Suppressor macrophage treated with lipopolysaccharide for 4 hours (primary cell): ENCODE data around the gene TEX2.
"Not testable (repeated sequence)": the region's sequence is repeated elsewhere in the genome, so short reads cannot be mapped to it uniquely, and the experiment has no call there.

Experiments used
- DNase-seq: peaks from one replicate; pipeline ENCODE4 v3.0.0-alpha.2; 2020

Gene TEX2

DNA sequence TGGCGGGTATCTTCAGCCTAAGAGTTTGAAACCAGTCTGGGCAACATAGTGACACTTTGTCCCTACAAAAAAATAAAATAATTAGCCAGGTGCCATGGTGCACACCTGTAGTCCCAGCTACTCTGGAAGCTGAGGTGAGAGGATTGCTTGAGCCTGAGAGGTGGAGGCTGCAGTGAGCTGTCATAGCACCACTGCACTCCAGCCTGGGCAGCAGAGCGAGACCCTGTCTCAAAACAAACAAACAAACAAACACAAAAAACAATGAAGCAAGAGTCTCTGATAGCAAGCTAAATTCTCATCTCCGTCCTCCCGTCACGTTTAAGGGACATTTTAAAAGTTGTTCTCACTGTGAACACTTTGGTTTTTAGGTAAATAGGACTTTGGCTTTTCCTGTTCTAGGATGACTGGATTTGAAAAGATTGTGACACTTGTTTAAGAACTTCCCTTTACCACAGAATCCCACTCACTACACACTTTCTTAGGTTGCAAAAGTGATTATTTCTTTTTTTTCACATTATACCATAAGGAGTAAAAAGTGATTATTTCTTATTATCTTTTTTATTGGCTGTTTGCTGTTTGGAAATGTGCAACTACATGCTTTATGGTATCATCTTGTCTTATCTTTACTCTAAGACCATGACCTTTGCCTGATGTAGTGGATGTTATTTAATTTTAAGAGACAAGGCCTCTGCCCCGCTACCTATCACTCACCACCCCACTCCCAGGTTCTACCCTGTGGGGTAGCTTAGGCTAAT, 128.7 kb downstream of the TEX2 start:
- DNase-seq: no peak

DNA sequence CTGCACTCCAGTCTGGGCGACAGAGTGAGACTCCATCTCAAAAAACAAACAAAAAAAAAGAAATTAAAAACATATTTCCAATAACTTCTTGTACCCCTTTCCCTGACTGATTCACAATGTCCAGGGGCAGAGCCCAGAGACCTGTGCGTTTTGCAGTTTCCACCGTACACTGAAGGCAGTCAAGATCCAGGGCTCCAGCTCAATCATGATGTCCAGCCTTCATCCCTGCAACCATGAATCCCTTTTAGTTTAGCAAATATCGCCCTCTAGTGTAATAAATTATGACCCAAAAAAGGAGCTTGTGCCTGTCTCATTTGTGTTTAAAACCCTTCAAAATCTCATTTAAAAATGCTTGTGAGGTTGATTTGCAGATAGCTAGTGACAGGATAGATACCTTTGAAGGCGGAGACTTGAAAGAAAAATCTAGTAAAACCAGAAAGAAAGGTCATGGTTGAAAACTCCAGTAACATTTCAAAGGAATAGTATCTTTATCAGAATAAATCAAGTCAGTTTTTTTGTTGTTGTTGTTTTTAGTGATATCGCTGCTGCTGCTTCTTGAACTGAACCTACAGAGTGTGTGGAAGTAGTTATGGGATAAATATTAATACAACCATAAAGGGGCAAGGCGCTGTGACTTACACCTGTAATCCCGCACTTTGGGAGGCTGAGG, 129.4 kb downstream of the TEX2 start:
- DNase-seq: peak; percentile 83

DNA sequence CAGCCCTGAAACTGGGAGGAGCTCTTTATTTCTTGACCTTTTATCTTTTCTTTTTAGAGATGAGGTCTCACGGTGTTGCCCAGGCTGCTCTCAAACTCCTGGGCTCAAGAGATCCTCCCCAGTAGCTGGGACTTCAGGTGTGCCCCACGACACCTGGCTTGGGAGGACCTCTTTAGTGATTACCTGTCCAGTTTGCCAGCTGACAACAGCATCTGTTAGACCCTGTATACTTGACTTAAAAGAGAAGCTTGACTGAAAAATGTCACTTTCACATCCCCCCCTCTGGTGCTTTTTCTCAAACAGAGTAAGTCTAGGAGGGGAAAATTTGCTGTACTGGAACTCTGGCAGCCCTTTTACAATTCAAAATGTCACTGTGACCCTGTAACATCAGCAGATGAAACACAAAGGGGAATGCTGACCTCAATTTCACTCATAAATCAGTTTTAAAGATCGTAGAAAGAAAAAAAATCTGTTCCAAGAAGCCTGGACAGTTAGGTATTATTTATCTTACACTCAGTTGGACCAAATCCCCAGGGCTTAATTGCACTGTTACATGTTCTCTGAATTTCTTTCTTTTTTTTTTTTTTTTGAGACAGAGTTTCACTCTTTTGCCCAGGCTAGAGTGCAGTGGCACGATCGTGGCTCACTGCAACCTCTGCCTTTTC, 131.3 kb downstream of the TEX2 start:
- DNase-seq: no peak

DNA sequence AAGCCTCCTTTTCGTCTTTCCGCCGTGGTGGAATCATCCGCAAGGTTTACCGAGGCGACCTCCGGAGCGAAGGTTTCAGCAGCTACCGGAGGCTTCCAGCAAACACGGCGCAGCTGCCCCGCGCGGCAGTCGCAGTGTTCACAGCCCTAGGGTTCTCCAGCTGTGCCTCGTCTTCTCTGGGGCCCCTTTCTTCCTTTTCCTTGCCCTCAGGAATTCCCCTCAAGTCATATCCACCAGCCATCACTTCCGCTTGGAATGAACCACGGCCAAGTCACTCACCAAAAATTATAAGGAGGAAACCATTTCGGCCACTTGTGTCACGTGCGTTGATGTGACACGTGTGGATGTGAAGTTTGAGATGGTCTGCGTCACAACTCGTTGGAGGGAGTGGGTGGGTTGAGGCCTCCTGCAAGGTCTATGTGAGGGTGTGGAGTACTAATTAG, 132.5 kb downstream of the TEX2 start:
- DNase-seq: peak; percentile 95

DNA sequence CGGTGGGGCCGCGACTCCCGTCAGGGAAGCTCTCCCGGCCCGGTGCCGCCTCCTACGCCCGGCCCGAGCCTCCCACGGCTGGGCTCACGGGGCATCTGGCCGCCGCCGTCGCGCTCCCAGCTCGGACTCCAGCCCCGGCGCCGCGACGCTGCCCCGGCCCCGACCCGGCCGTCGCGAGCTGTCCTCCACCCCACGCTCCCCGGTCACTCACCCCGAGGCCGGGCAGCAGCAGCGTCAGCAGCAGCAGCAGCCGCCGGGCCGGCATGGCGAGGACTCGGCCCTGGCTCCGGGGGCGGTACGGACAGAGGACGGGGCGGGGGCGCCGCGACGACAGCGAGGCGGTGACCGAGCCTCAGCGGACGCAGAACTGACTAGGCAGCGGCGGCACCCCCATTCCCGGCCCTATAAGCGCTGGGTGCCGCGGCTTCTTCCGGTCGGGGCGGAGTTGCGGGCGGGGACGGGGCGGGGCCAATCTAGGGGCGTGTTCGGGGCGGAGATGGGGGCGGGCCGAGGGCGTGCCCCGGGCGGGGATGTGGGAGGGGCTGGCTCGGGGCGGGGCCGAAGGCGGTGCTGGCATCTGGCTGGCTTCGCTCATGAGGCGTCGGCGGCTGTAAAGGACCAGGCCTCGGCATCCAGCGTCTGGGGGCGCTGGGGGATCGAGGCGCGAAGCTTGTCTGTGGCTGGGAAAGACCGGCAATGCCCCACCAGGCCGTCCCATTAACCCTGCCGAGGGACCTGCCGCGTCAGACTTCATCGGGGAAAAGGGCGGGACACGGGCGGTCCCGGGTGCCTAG, 133.1 kb downstream of the TEX2 start, which contains the start of gene ERN1:
Gene ERN1, minus strand, starts transcription at position 380 of the 794 bp plus-strand sequence. Its CDS starts 115 bp downstream, at position 265.
- peak; percentile 97 for DNase-seq

DNA sequence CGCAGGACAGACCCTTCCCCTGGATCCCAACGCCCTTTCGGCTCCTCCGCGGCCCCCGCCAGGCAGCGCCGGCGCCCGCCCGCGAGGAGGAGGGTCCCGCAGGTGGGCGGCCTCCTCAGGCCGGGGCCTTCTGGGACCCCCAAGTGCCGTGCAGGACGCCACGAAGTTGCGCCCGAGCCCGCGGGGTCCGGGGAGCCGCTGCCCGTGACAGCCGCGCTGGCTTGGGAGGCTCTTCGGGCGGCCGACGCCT, 133.6 kb downstream of the TEX2 start:
- no peak for DNase-seq

DNA sequence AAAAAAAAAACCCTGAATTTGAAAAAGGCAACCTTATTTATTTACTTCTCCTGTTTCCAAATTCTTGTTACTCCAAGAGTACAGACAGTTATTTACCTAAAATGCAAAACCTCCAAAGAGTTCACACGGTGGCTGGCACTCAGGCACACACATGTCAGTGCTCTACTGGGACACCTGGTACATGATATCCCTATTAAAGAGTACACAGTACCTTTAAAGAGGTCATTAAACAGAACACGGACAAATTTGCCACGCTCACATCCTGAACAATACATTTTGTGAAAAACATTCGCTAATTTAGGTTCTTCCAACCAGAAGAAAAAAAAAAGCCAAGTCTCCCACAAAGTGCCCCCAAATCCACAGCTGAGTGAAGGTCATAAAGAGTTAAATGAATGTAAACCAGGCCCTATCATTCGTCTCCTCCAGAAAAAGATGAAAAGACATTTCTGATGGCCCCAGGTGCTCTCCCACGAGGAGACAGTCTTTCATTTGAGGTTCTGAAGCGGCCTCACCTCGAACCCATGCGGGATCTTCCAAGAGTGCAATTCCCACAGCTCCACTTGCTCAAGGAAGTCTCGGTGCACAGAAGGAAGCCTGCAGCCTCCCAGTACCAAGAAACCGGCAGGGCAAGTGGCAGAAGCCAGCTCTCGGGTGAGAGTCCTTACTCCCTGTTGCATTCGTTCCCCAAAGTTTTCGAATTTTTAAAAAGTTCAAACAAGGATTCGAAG, 134.1 kb downstream of the TEX2 start:
- peak; percentile 45 for DNase-seq

DNA sequence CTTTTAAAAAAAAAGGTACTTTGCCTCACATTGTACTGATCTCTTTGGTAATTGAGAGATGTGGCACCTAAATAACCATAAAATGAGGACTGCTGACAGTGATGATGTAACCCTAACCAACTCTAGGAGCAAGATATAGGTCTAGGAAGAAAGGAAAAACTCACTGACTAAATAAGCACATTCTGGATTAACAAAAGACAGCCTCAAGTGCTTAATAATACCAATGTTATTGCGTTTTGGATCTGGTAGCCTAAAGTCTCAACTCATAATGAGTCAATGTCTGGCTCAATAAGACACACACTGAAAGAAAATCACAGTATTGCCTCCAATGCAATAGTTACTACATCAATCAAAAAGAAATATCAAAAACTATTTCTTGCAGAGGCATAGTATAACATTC, 136.1 kb downstream of the TEX2 start:
- DNase-seq: no peak

DNA sequence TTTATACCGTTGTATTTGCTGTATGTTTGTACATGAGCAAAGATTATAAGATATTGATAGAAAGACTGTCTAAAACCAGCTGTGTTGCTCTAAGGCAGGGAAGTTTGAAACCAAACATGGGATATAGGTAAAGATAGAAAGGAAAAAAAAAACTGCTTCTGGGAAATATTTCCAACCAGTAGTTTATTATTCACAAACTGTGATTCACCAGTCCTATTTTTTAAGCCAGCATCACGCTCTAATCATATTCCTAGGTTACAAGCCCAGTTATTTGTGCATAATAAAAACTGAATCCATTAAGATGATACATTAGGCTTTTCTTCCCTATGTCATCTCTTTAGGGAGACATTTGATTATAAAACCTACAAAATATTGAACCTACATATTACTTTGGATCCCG, 137.1 kb downstream of the TEX2 start:
- no peak for DNase-seq

DNA sequence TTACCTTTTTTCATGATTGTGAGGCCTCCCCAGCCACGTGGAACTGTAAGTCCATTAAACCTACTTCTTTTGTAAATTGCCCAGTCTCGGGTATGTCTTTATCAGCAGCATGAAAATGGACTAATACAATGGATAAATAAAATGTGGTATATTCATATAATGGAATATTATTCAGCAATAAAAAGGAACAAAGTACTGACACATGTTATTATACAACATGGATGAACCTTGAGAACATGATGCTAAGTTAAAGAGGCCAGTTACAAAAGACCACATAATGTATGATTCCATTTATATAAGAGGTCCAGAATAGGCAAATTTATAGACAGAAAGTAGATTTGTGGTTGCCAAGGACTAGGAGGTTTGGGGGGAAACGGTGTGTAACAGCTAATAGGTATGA, 138.5 kb downstream of the TEX2 start:
- DNase-seq: no peak

DNA sequence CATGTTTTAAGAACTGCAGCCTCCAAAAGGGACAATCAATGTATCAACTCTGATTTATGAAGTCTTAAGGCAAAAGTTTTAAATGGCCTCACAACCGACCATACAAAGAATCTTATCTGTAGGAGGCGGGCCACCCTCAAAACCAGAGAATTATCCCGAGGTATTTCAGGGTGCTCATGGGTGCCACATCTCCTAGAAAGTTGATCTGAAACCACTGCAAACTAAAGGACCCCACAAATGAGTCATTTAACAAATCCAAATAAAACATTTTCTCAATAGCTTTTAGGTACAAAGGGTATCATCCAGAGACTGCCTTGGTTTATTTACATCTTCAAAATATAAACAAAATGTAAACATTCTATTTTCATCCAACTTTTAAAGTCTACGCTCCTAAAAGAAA, 139.9 kb downstream of the TEX2 start:
- no peak for DNase-seq

DNA sequence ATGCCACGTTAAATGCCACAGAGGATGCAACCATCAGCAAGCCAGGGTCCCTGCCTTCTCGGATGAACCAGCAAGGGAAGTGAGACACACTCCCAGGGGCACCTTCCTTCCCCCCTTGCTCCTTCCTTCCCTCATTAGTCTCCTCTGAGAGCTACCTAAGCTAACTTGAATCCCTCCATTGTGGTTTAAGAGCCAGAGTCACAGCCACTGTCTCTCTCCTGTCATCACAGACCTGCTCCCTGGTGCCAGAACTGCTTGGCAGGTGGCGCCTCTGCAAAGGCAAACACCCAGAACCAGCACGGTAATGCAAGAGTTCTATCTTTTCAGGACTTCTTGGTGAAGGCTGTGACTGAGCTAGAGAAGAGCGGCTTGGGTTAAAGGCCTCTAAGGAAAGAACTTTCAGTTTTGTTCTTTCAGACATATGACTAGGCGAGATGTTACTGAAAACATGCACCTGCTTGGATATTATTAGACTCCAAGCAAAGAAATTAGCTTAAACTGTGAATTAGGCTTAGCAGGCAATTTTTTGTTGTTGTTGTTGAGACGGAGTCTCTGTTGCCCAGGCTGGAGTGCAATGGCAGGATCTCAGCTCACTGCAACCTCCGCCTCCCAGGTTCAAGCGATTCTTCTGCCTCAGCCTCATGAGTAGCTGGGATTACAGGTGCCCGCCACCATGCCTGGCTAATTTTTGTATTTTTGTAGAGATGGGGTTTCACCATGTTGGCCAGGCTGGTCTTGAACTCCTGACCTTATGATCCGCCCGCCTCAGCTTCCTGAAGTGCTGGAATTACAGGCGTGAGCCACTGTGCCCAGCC, 141.9 kb downstream of the TEX2 start:
- not testable (repeated sequence) for DNase-seq

DNA sequence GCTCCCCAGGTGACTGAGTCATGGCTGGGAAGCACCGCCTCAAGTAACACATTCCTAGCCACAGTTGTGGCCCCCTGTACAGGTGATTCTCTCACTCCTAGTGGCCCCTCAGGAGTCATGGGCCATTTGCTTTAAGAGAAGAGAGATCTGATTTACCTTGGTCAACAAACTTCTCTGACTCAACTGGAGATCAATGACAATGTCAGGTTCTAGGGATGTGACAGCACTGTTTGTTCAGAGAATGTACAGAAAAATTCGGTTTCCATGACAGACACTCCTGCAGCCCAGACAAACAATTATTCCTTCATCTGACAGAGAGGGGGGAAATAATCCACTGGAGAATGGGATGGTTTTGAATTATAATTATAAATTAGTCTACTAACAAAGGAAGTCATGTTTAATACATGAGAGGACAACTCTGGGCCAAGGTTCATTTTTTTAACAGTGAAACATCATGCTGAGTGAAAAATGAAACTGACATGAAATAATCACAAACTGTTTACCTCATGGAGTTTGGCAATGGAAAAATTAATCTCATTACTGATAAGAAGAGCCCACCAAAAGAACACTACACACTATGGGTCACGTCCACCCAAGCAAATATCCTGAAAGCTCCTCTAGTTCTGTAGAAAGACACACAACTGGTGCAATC, 142.8 kb downstream of the TEX2 start:
- no peak for DNase-seq

DNA sequence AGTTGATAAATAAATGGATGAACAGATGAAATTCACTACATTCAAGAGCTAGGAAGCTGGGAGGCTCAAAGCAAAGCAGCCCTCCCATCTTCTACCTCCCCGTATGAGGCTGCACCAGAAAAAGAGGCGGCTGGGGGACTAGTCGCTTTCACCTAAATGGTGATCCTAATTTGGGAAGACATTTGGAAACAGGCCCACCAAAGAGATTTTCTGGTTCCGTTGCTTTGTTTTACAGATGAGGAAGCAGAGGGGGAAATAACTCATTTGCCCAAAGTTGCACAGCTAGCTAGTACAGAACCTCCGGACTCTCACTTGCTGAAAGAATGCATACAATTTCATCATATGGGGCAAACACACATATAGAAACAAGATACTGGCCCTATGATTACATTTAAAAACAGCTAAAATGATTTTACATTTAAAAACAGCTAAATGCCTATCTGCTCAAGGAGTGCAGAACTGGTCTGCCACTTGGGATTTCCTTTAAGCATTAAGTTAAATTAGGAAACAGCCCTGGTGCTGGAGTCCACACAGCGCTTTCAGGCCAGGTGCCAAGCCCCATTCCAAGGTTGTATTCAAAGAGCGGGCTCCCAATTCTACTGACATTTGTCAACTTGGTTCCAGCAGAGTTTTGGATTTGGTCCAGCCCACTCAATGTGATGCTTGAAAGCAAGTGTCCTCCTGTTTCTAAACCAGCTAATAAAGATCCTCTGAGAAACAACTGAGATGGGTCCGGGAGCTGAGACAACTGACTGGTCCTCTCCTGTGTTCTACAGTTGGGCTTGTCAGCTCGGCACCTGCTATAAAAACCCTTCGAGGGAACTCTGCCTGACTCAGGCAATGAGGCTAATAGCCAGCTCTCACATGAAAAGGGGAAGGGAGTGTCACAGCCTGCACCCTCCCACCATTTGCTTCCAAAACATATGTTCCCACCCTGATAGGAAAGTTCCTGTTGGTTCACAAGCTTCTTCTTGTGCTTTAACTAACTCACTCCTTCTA, 144.8 kb downstream of the TEX2 start:
- peak; percentile 79 for DNase-seq

DNA sequence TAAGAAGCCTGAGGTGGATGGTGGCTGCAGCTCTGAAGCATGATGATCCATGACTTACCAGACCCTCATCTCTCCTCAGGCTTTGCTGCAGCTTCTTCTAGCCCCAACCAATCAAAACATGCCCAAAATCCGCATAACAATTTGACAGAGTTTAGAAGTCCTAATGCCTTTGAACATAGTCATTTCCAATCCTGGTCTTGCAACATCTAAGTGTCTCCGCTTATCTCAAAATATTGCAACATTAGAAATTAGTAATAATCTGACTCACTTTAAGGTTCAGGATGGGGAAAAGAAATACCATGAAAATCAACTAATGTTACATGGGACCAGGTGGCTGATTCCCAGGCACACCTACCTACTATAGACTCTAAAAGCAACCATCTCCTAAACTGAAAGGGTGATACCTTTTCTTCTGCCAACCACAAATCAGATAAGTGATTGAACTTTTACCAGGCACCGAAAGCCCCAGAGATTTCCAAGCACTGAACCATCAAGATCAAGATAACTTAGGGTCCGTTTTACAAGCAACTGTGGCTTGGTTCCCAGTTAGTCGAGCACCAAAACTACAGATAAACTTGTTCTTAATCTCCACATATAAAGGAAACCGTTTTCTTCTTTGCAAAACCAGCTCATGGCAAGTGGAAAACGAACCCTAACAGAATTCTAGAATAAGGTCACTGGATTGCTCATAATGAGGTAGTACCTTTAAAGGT, 147.1 kb downstream of the TEX2 start:
- DNase-seq: peak; percentile 55

DNA sequence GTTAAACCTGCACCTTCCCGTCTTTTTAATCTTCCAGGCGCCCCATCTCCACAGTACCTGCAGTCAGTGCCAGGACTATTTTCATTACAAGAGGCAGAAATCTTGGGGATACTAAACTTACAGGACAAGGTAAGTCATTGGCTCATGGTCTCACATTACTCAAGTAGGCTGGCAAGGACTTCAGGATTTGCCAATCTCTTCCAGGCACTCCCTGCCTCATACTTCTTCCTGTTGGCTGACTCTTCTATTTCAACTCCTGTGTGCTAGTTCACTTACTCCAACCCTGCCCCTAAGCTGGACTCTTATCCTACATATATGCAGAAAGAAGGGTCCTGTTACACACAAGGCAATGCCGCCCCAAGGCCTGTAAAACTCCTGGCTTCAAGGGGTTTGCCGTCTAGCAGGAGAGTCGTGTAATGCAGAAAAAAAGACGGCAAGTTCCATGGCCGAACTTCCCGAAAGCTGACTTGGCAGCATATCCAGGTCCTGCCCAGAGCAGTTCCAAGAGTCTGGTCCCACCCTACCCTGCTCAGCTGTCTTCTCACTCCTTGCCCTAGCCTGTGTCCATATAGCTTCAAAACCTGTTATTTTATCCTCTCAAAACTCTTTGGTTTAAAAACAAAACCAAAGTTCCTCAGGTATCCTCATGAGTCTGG, 147.9 kb downstream of the TEX2 start:
- no peak for DNase-seq

DNA sequence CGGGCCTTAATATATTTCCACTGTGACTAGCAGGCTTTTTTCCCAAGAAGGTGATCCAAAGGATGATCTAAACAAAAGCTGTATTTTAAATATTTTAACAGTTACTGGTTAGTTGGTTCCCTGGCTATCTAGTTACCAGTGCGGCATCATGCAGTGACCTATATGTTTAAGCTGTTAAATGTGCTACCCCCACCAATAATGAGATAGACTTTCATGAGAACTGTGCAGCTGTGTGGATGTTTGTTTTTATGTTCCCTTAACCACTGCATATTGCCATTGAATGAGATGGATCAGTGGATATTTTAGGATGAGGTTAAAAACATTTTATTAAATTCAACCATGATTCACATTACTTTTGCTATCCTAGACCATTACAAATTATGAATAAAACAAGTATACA, 150.1 kb downstream of the TEX2 start:
- no peak for DNase-seq

DNA sequence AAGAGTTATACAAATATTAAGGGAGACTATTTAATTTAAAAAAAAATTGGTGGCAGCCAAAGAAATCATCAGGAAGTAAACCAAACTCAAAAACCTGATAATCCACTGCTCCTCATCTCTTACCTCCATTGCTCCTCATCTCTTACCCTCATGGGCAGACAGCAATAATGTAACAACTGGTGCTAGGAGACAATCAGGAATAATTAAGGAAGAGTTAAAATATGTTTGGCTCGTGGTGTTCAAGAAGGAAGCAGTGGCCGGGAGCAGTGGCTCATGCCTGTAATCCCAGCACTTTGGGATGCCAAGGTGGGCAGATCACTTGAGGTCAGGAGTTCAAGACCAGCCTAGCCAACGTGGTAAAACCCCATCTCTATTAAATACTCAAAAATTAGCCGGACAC, 151.2 kb downstream of the TEX2 start:
- no peak for DNase-seq
